C4-2B (cell line): Measurements from ENCODE around the gene GNB4.
A peak's percentile ranks its signal among the peaks of the same experiment; 100 is the strongest.

ENCODE experiments used
- H3K27ac ChIP-seq: fragments of 450-650 bp; 2 replicates; pipeline ENCODE4 v1.5.1; 2017
- ZFX ChIP-seq: fragments of 450-650 bp; IDR thresholded peaks from 2 replicates; pipeline ENCODE4 v1.6.1; 2017
- TF ChIP-seq, protein P1 (sequence below): fragments of 450-650 bp; conservative IDR thresholded peaks from 2 replicates; pipeline ENCODE4 v1.5.1; 2017; ENCODE audit warnings: mild to moderate bottlenecking

The GNB4 gene

DNA sequence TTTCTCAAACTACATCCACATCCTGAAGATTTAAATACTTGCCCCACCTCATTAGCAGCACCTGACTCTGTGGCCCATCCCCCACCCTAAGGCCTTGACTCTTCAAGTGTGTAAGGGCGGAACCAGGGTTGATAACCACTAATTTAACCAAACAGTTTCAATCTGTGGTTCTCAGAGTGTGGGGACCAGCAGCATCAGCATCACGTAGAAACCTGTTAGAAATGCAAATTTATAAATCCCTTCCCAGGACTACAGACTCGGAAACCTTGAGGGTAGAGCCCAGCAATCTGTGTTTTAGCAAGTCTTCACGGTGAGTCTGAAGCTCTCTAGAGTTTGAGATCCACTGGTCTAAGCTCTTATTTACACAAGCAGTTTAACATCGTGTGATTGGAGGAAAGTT is 12.4 kb downstream of the GNB4 start:
- TF ChIP-seq, protein P1, sequence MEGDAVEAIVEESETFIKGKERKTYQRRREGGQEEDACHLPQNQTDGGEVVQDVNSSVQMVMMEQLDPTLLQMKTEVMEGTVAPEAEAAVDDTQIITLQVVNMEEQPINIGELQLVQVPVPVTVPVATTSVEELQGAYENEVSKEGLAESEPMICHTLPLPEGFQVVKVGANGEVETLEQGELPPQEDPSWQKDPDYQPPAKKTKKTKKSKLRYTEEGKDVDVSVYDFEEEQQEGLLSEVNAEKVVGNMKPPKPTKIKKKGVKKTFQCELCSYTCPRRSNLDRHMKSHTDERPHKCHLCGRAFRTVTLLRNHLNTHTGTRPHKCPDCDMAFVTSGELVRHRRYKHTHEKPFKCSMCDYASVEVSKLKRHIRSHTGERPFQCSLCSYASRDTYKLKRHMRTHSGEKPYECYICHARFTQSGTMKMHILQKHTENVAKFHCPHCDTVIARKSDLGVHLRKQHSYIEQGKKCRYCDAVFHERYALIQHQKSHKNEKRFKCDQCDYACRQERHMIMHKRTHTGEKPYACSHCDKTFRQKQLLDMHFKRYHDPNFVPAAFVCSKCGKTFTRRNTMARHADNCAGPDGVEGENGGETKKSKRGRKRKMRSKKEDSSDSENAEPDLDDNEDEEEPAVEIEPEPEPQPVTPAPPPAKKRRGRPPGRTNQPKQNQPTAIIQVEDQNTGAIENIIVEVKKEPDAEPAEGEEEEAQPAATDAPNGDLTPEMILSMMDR, result no peak
- no peak for TF ChIP-seq ZFX
- H3K27ac ChIP-seq, result no peak overlapping the region

DNA sequence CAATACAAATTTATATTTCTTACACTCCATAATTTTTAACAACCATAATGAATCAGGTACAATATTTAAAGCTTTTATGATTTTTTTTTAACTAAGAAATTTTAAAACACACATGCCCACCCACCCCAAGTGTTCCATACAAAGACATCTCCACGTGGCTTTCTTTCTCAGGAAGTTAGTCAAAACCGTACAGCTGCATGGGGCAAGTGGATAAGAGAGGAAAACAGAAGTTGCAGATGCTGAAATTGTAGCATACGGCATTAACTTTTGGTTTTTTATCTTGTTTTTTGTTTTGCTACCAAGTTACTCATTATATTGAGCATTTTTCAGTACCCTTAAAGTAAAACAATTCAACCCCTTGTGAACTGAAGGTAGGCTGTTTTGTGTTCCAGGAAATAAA is 14.8 kb downstream of the GNB4 start:
- no peak overlapping the region for H3K27ac ChIP-seq

DNA sequence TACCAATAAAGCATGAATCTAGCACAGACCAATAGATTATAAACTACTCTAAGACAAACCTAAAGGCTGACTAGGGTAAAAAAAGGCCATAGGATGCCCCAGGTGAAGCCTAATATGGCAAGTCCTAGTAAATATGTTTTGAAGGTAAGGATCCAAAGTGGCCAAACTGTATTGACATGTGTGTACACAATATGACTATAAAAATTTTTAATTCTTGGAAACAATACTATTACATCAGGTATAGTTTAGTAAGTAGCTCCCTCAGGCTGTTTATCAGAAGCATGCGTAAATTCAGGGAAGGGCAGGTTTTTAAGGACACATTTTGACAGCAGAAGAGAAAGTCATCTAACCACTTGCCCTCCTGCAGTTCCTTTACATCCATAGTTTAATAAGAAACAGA is 18.8 kb downstream of the GNB4 start:
- no peak overlapping the region; the same call in 1 of the 2 replicates for H3K27ac ChIP-seq
- TF ChIP-seq, protein P1, result no peak

More for the DNA sequence above, 14.8 kb downstream of the GNB4 start:
- TF ChIP-seq, protein P1, result no peak
- no peak for TF ChIP-seq ZFX

DNA sequence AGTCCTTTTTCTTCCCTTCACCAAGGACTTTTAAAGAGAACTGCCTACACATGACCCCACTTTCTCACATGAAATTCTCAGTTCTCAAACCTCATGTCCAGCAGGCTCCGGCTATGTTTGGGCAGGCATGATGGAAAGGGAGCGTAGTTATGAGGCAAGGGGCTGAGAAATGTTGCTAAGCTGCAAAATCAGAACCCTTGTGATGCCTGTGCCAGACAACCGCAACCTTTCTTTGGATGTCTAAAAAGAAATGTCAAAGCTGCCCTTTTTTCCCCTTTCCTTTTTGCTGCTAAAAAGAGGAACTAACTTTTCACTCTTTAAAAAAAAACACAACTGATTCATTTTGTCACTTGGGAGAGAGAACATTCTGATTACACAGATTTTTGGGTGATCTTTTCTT is 19.2 kb downstream of the GNB4 start:
- H3K27ac ChIP-seq, result peak overlapping the region; percentile 78
- TF ChIP-seq, protein P1, result no peak
- no peak for TF ChIP-seq ZFX

DNA sequence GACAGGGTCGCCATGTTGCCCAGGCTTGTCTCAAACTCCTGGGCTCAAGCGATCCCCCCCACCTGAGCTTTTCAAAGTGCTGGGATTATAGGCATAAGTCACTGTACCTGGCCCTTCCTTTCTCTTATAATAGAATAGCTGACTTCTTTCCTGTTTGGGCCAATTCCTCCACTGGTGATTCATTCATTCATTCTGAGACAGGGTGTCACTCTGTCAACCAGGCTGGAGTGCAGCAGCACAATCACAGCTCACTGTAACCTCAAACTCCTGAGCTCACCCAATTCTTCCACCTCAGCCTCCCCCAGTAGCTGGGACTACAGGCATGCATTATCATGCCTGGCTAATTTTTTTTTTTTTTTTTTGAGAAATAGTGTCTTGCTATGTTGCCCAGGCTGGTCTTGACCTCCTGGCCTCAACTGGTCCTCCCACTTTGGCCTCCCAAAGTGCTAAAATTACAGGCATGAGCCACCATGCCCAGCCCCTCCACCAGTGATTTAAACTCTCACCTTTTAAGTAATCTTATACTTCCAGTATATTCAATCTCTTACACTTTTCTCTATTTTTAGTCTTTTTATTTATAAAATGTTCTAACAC is 20.9 kb downstream of the GNB4 start:
- TF ChIP-seq, protein P1, result no peak
- no peak for TF ChIP-seq ZFX
- peak overlapping the region; percentile 20; the same call in 1 of the 2 replicates for H3K27ac ChIP-seq

DNA sequence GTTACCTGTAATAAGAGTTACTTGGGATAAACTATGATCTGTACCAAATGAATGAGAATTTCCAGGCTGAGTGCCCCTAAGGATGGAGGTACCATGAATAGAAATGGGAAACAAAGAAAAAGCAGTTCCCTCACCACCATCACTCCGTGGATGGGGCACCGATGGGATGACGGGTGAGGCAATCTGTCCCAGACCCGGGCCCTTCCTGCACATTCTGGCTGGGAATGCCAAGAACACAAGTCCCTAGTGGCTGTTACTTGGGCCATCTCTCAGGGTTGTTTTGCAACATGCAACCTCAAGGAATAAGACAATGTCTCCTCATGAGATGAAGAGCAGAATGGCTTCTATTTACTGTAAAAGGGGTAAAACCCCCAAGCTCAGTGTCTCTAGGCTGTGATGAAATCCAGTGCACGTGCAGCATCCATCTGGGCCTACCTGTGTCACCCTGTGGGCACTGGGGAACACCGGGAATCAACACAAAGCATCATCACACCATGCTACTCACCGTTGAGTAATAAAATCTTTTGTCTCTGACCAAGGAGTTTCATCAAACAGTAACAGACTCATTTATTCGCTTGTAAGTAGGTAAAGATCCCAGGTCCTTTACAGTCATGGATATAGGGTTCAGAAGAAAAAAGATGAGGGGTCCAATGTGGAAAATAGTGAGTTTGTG is 22.3 kb downstream of the GNB4 start:
- H3K27ac ChIP-seq, result no peak overlapping the region
- TF ChIP-seq, protein P1, result no peak
- no peak for TF ChIP-seq ZFX

DNA sequence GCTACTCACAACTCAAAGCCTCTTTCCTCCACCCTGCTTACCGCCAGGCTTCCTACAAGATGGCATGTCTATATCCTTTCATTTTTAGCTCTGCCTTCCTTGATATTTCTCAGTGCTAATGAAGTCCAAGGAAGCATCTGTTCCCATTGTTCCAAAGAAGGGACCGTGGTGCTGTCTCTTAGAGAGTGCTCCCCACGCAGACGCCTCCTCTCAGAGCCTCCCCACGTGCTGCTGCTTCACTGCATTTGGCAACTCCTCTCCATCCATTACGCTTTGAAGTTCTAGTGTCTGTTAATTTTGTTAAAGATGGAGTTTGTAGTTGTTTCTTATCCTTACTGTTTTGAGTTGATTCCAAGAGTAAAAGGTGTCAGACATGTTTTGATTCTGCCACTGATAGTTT is 26.2 kb downstream of the GNB4 start:
- no peak for TF ChIP-seq ZFX
- TF ChIP-seq, protein P1, result no peak

More for the DNA sequence above, 26.2 kb downstream of the GNB4 start:
- no peak overlapping the region for H3K27ac ChIP-seq
